HG02852 (cell line): ENCODE results near the gene H1-8.

Experiments
- ATAC-seq: cut with Tn5 transposase; IDR thresholded peaks from one replicate; pipeline ENCODE4 v1.9.1; 2021; ENCODE audit warnings: mild to moderate bottlenecking, moderate library complexity; ENCODE audit not compliant: unreplicated experiment

H1-8 gene

GRCh38 chr3:129590215-129590614, 47.2 kb downstream of the H1-8 start:
- ATAC-seq = no peak

- no peak for ATAC-seq
Observed at GRCh38 chr3:129591932-129592331, 49.0 kb downstream of the H1-8 start.

GRCh38 chr3:129592381-129593131, 49.6 kb downstream of the H1-8 start:
- no peak for ATAC-seq

GRCh38 chr3:129593230-129593594, 50.2 kb downstream of the H1-8 start:
- no peak for ATAC-seq

GRCh38 chr3:129593595-129594339, 50.8 kb downstream of the H1-8 start:
- ATAC-seq = no peak

- ATAC-seq = no peak
Observed at GRCh38 chr3:129594409-129594808, 51.4 kb downstream of the H1-8 start.

GRCh38 chr3:129594907-129595390, 52.0 kb downstream of the H1-8 start:
- no peak for ATAC-seq

- no peak for ATAC-seq
Observed at GRCh38 chr3:129595544-129596193, 52.7 kb downstream of the H1-8 start.

- no peak for ATAC-seq
Observed at GRCh38 chr3:129596194-129597086, 53.5 kb downstream of the H1-8 start.

- ATAC-seq = no peak
Observed at GRCh38 chr3:129597087-129597999, 54.4 kb downstream of the H1-8 start.

DNA sequence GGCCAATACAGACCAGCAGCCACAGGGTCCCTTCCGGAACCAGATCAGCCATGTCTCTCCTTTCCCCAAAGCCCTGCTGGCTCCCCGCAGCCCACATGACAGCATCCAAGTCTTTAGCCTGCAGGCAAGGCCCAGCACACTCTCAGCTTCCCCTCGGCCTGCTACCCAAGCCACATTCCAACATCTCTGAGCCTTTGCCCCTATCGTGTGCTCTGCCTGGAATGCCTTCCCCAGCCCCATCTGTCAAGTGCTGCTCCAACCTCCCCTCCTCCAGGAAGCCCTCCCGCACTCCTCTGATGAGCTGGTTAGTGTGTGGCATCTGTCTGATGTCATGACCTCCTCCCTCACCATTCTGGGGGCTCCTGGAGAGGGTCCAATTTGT, 55.0 kb downstream of the H1-8 start:
- no peak for ATAC-seq

- ATAC-seq = no peak
Observed at GRCh38 chr3:129598484-129598883, 55.5 kb downstream of the H1-8 start.

DNA sequence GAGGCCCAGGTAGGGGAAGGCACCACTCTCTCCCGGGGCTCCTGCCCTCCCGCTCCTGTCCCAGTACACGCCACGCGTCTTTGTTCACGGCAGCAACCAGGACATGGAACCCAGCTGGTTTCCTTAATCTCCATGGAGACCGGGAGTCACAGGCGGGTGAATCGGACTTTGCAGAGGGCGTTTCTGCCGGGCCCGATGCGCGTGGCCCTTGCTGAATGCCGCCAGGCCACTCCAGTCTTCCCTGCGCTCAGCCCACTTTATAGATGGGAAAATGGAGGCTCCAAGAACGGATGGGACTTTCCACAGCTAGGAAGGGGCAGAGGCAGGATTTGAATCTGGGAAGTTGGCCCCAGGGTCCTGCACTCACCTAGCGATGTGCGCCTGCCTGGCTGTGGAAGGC, 56.1 kb downstream of the H1-8 start:
- no peak for ATAC-seq

DNA sequence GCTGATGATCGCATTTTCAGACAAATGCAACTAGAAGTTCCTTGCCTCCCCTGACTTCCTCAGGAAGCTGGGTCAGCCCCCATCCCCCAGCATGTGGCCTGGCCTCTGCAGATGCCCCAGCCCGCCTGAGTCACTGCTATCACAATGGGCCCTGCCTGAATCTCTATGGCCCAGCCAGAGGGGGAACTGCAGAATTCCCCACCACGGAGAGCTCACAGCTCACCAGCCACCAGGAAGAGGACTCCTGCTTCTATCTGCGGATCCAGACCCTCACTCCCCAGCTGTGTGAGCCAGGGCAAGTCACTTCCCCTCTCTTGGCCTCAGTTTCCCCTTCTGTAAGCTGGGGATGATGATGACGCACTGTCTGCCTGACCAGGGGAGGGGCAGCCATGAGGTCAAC, 56.6 kb downstream of the H1-8 start:
- no peak for ATAC-seq

- no peak for ATAC-seq
Observed at GRCh38 chr3:129600348-129600747, 57.4 kb downstream of the H1-8 start.
